DND-41 (cell line): ENCODE data around the gene NDUFAF4.

Experiments
- ATAC-seq: fragments of 200-7000 bp; cut with Tn5 transposase; 3 replicates; pipeline ENCODE4 v1.9.1; 2021; ENCODE audit warnings: low read depth; ENCODE audit not compliant: insufficient read depth
- DNase-seq: peaks from one replicate; pipeline ENCODE4 v3.0.0-alpha.2; 2020
- H2AFZ ChIP-seq: 2 replicates; pipeline ENCODE4 v1.6.0; 2012; ENCODE audit warnings: low read depth, low read length
- H3K27ac ChIP-seq: 2 replicates; pipeline ENCODE4 v1.5.1; 2012; ENCODE audit warnings: low read length, inconsistent platforms
- H3K27me3 ChIP-seq: fragments of 200-600 bp; sonication (generic); 2 replicates; pipeline ENCODE4 v1.6.0; 2012; ENCODE audit warnings: low read length, mild to moderate bottlenecking, inconsistent platforms; ENCODE audit not compliant: insufficient read depth, poor library complexity
- H3K36me3 ChIP-seq: 2 replicates; pipeline ENCODE4 v1.5.1; 2012; ENCODE audit warnings: low read length, inconsistent platforms; ENCODE audit not compliant: insufficient read depth
- H3K4me1 ChIP-seq: 2 replicates; pipeline ENCODE4 v1.5.1; 2012; ENCODE audit warnings: mild to moderate bottlenecking, low read length; ENCODE audit not compliant: insufficient read depth
- H3K4me2 ChIP-seq: 2 replicates; pipeline ENCODE4 v1.6.0; 2012; ENCODE audit warnings: mild to moderate bottlenecking, moderate library complexity, low read length, inconsistent platforms; ENCODE audit not compliant: insufficient read depth
- H3K4me3 ChIP-seq, 2 experiments: fragments of 200-600 bp in 1 of 2; shearing (Covaris generic) in 1 of 2; 2 replicates each; pipeline ENCODE4 v1.5.1; 2012 to 2016; ENCODE audit warnings: inconsistent platforms in 2 of 2, low read length in 2 of 2, mild to moderate bottlenecking in 2 of 2, low read depth in 1 of 2, moderate library complexity in 1 of 2
- H3K79me2 ChIP-seq: 2 replicates; pipeline ENCODE4 v1.6.0; 2012; ENCODE audit warnings: low read length, inconsistent platforms; ENCODE audit not compliant: insufficient read depth
- H3K9ac ChIP-seq: 2 replicates; pipeline ENCODE4 v1.6.0; 2012; ENCODE audit warnings: low read depth, mild to moderate bottlenecking, inconsistent platforms, low read length, moderate library complexity
- H3K9me3 ChIP-seq: 2 replicates; pipeline ENCODE4 v1.5.1; 2012; ENCODE audit warnings: low read length, moderate library complexity, mild to moderate bottlenecking, inconsistent platforms; ENCODE audit not compliant: insufficient read depth, severe bottlenecking
- H4K20me1 ChIP-seq: 2 replicates; pipeline ENCODE4 v1.6.0; 2012; ENCODE audit warnings: low read length; ENCODE audit not compliant: insufficient read depth
- EZH2 ChIP-seq: IDR thresholded peaks from 3 replicates; pipeline ENCODE4 v1.6.1; 2012; ENCODE audit warnings: borderline replicate concordance, low read depth, mild to moderate bottlenecking, moderate library complexity, low read length, inconsistent platforms; ENCODE audit not compliant: severe bottlenecking
- TF ChIP-seq, protein P1 (sequence below): IDR thresholded peaks from 2 replicates; pipeline ENCODE4 v1.5.1; 2012; ENCODE audit warnings: borderline replicate concordance, low read length, moderate library complexity, mild to moderate bottlenecking; ENCODE audit not compliant: poor library complexity, severe bottlenecking; ENCODE audit errors: extremely low read depth

NDUFAF4 gene

DNA sequence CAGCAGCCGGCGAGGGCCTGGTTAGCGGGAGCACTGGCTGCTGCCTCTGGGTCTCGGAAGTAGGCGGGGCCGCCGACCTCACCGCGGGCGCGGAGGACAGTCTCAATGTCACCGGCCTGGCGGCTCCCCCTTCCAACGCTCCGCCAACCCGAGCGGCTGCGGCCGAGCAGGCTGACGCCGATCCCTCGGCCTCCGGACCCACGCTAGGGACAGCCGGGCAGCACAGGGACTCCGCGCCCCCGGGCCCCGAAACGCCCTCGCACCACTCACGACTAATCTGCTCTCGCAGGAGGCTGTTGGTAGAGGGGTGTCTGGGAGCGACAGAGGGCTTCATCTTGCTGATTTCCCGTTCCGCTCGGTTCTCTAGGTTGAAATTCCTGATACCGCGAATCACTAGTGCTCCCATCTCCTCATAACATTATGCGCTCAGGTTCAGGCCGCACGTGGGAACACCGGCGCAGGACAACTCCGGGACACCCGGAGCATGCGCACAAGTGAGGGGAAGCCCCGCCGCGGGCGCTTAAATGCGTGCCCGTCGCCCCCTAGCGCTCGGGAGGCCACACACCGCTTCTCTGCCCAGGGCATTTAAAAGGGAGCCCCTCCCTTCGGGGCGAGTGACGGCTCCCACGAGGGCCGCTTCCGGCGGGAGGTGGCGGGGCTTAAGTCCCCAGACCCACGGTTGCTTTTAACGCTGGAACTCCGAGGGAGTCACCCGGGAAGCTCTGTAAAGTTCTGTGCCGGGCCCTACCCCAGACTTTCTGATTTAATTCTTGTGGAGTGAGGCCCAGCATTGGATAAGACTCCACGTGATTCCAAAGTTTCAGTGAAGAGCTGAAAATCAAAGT lies at the start of gene NDUFAF4:
NDUFAF4 (minus strand) TSS at position 496 of the 845 bp plus-strand sequence; CDS start at position 406, 90 bp downstream.
- Histone ChIP-seq H2AFZ (peak within 1 kb of the TSS; percentile 98), H3K9me3 (no peaks in the 10 kb centered on the region), H3K79me2 (peaks cover 44% of the 10 kb centered on the region), H3K36me3 (peaks cover 36% of the 10 kb centered on the region), H3K27me3 (no peaks in the 10 kb centered on the region), H3K4me3 (peak within 1 kb of the TSS; percentile 82 to 96), H3K27ac (peak within 1 kb of the TSS; percentile 87), H3K9ac (peak within 1 kb of the TSS; percentile 84), H3K4me2 (peak within 1 kb of the TSS; percentile 80), H3K4me1 (peaks cover 38% of the 10 kb centered on the region), H4K20me1 (peaks cover 23% of the 10 kb centered on the region)
- TF ChIP-seq, protein P1, sequence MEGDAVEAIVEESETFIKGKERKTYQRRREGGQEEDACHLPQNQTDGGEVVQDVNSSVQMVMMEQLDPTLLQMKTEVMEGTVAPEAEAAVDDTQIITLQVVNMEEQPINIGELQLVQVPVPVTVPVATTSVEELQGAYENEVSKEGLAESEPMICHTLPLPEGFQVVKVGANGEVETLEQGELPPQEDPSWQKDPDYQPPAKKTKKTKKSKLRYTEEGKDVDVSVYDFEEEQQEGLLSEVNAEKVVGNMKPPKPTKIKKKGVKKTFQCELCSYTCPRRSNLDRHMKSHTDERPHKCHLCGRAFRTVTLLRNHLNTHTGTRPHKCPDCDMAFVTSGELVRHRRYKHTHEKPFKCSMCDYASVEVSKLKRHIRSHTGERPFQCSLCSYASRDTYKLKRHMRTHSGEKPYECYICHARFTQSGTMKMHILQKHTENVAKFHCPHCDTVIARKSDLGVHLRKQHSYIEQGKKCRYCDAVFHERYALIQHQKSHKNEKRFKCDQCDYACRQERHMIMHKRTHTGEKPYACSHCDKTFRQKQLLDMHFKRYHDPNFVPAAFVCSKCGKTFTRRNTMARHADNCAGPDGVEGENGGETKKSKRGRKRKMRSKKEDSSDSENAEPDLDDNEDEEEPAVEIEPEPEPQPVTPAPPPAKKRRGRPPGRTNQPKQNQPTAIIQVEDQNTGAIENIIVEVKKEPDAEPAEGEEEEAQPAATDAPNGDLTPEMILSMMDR, result peak; percentile 92
- no peak for TF ChIP-seq EZH2
- ATAC-seq (peak; percentile 89), DNase-seq (peak; percentile 95)

DNA sequence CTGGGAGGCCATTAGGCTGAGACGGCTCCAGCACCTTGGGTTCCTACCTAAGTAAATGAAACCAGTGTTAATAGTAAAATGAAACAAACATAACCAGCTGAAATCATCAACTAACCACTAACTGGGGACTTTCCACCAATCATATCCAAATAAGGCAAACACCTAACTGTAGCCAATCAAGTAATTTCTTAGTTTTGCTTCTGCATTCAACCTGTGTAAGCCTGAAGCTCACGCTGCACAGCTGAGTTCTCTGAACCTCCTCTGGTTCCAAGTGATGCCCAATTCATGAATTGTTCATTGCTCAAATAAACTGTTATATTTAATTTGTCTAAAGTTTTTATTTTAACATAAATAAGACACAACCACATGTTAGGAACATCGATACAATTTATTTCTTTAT lies 49.4 kb upstream of the NDUFAF4 start:
- Histone ChIP-seq H3K9me3 (no peaks in the 10 kb centered on the region), H3K27me3 (peaks cover 6% of the 10 kb centered on the region), H3K4me1 (no peaks in the 10 kb centered on the region), H4K20me1 (no peaks in the 10 kb centered on the region), H3K4me3 (no peak overlapping the region), H3K27ac (no peak overlapping the region), H3K9ac (no peak overlapping the region), H3K79me2 (no peaks in the 10 kb centered on the region), H2AFZ (no peak overlapping the region), H3K4me2 (no peak overlapping the region), H3K36me3 (no peaks in the 10 kb centered on the region)
- no peak for ATAC-seq
- TF ChIP-seq, protein P1, result no peak
- no peak for TF ChIP-seq EZH2
- no peak for DNase-seq

DNA sequence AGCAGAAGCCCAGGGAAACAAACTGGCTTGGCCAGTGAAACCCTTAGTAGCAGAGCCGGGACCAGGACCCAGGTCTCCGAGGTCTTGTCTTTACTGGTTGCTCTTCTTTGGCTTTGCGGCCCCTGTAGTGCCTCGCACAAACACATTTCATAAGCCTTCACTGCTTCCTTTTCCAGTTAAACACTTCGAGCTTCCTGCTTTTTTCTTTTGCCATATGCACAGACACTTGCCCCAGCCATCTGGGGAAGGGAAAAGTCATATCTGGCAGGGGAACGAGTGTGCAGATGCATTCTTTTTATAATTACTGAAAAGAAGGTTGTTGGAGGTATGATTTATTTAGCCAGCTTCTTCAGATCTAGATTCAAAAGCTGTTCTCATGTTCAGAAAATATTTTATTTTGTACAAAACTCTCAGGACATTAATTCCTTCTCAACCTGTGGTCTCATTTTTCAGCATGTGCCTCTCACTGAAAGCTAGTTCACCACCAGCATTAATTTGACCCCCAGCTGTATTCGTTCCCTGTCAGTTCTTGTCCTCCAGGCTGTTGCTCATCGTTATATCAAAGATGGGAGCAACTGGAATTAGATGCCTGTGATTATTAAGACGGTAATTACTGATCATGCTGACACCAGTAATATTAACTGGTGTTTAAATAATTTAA lies 46.0 kb upstream of the NDUFAF4 start:
- ATAC-seq (no peak), DNase-seq (no peak)
- Histone ChIP-seq H3K4me2 (no peak overlapping the region), H3K27me3 (no peaks in the 10 kb centered on the region), H3K36me3 (no peaks in the 10 kb centered on the region), H3K9me3 (no peaks in the 10 kb centered on the region), H3K79me2 (no peaks in the 10 kb centered on the region), H3K27ac (no peak overlapping the region), H3K9ac (no peak overlapping the region), H3K4me1 (no peaks in the 10 kb centered on the region), H3K4me3 (no peak overlapping the region), H4K20me1 (no peaks in the 10 kb centered on the region), H2AFZ (no peak overlapping the region)
- no peak for TF ChIP-seq EZH2
- TF ChIP-seq, protein P1, result no peak
